ENCODE data around the gene ING4. TPM values are rescaled to one million over a fixed set of nuclear protein-coding genes. Genes with fewer than 3 reads are reported as not detected.

Gene ING4
- total RNA-seq, 1 donor from 2014 or later, result 15.3 TPM

DNA sequence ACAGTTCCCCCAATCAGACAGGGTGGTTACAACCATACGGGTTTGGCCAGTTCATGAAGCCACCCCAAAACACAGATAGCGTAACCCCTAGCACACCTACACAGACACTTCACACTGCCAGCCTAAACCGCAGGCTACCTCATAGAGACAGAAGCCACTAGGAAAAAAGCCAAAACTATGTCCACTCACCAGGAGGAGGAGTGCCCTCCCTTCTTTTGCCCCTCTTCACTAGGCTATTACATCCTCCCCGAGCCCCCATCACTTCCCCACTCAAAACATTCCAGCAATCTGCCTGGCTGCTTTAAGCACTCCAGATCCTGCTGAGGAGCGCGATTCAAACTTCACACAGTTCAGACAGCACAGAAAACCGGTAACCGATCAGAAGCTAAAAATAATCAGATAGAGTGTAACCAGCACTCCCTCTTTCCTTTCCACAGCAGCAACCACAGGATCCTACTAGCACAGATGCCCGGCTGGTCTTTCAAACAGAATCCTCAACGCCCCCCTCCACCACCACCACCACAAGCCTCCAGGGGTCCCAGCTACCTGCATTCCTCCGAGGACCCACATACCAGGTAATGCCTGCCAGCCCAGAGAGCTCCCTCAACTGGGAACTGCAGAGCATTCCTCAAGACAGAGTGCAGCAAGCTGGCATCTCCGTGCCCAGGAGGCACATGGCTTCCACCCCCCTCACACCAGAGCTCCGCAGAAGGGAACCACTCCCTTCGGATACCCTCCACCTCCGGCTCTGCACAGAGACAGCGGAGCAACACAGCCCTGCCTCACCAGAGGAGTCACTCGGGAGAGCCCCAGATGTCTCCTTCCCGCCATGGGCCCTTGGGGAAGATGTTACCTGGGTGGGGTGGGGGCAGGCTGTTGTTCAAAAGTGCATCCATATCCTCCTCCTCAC is 57.2 kb downstream of the ING4 start:
- Histone ChIP-seq H3K27me3 (ENCODE audit: control insufficient read depth, insufficient read depth, low read length) (no peaks in the 10 kb centered on the region), H3K36me3 (ENCODE audit: control insufficient read depth, insufficient read depth, low read length) (peaks cover 19% of the 10 kb centered on the region), H3K4me3 (ENCODE audit: low read depth, low read length) (peak overlapping the region; percentile 92)
- TF ChIP-seq, protein P1, sequence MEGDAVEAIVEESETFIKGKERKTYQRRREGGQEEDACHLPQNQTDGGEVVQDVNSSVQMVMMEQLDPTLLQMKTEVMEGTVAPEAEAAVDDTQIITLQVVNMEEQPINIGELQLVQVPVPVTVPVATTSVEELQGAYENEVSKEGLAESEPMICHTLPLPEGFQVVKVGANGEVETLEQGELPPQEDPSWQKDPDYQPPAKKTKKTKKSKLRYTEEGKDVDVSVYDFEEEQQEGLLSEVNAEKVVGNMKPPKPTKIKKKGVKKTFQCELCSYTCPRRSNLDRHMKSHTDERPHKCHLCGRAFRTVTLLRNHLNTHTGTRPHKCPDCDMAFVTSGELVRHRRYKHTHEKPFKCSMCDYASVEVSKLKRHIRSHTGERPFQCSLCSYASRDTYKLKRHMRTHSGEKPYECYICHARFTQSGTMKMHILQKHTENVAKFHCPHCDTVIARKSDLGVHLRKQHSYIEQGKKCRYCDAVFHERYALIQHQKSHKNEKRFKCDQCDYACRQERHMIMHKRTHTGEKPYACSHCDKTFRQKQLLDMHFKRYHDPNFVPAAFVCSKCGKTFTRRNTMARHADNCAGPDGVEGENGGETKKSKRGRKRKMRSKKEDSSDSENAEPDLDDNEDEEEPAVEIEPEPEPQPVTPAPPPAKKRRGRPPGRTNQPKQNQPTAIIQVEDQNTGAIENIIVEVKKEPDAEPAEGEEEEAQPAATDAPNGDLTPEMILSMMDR (IDR thresholded peaks at IDR 0.05; ENCODE audit: insufficient read depth, low read length, severe bottlenecking), result no peak
- DNase-seq (ENCODE audit: low read depth) (peak; percentile 48), FAIRE-seq (no peak)

DNA sequence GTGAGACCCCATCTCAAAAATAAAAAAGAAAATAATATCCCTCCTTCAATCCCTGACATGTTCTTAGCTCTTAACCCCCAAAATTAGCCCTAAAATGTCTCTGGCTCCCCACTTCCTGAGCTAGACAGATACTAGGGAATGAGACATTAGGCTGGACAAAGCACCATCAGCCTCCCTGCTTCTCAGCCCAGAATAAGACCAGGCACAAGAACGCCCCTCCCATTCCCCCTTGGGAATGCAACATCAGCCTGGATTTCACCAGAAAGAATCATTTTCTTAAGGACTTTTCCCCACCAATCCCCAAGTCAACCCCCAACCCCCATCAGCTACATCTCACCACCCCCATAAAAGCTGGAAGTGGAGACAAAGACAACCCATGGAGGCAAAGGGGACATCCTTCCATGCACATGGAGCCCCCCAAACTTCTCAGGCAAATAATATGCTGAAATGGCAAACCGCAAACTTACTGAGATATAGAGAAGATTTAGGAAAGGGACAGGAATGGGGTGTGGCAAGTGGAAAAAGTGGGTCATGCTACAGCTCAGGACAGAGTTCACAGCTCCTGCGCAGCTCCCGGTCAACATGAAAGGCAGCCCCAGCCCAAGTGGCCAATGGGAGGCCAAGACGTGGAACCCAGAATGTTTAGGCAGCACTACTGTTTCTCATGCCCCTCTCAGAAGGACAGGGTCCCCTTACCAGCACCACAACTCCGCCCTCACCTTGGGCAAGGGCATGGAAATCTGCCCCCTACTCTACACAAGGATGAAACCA is 58.5 kb downstream of the ING4 start:
- H3K36me3 ChIP-seq (ENCODE audit: control insufficient read depth, insufficient read depth, low read length), result peaks cover 26% of the 10 kb centered on the region
- H3K4me3 ChIP-seq (ENCODE audit: low read depth, low read length), result no peak overlapping the region
- TF ChIP-seq, protein P1 (IDR thresholded peaks at IDR 0.05; ENCODE audit: insufficient read depth, low read length, severe bottlenecking), result no peak
- DNase-seq (ENCODE audit: low read depth) (no peak), FAIRE-seq (no peak)
- no peaks in the 10 kb centered on the region for H3K27me3 ChIP-seq (ENCODE audit: control insufficient read depth, insufficient read depth, low read length)

DNA sequence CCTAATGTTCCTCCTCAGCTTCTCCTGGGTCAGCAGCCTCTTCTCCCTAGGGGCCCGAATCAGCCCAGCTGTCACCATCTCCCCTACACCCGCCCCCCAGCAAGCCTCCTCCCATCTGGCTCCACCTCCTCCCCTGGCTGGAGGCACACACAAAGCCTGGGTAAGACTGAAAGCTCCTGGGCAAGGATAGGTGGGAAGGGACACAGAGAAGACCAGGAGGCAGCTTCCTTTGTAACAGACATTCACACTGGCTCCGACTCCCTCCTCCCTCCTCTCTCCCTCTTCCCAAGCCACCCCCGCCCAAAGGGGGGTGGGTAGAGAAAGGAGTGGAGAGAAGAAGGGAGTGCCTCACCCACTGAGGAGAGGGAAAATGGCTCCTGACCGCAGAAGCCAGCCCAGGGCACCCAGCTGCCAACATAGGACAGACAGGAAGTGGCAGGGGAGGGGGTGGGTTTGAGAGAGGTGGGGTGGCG is 59.8 kb downstream of the ING4 start:
- no peak overlapping the region for H3K4me3 ChIP-seq (ENCODE audit: low read depth, low read length)
- FAIRE-seq (no peak), DNase-seq (ENCODE audit: low read depth) (no peak)
- no peaks in the 10 kb centered on the region for H3K27me3 ChIP-seq (ENCODE audit: control insufficient read depth, insufficient read depth, low read length)
- peaks cover 32% of the 10 kb centered on the region for H3K36me3 ChIP-seq (ENCODE audit: control insufficient read depth, insufficient read depth, low read length)
- TF ChIP-seq, protein P1 (IDR thresholded peaks at IDR 0.05; ENCODE audit: insufficient read depth, low read length, severe bottlenecking), result no peak

DNA sequence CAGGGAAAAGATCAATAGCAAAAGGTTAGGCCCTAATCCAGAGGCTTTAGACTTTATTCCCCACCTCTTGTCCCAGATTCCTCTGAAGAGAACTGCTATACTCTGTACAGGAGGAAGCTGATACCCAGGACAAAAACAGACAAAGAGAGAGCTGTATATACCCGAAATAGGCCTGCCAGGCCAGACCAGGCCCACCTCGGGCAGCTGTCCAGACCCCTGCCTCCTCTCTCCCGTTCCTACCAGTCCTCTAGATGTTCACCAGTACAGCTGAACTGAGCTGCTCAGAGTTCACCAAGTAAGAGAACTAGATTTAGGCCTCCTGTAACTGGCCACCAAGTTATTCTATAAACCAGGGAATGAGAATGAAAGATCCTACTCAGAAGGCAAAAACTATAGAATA is 60.4 kb downstream of the ING4 start:
- Histone ChIP-seq H3K27me3 (ENCODE audit: control insufficient read depth, insufficient read depth, low read length) (no peaks in the 10 kb centered on the region), H3K36me3 (ENCODE audit: control insufficient read depth, insufficient read depth, low read length) (peaks cover 37% of the 10 kb centered on the region), H3K4me3 (ENCODE audit: low read depth, low read length) (no peak overlapping the region)
- FAIRE-seq, result no peak
- DNase-seq (ENCODE audit: low read depth), result no peak
- TF ChIP-seq, protein P1 (IDR thresholded peaks at IDR 0.05; ENCODE audit: insufficient read depth, low read length, severe bottlenecking), result no peak

Other genes with a start within 250 kb of the ING4 start
- not detected in 2 replicates for gene CD27, start 218.2 kb downstream of the ING4 start, total RNA-seq
- gene TAPBPL, start 211.1 kb downstream of the ING4 start, total RNA-seq, result 1.8 and 3.1 TPM in 2 replicates
- gene VAMP1, start 192.4 kb downstream of the ING4 start, total RNA-seq, result 0.26 and 3.1 TPM in 2 replicates
- gene MRPL51, start 169.9 kb downstream of the ING4 start, total RNA-seq, result 61.1 and 102 TPM in 2 replicates
- 14.7 and 17.9 TPM in 2 replicates for gene NCAPD2, start 169.0 kb downstream of the ING4 start, total RNA-seq
- gene GAPDH, start 128.6 kb downstream of the ING4 start, total RNA-seq, result 5,048 and 6,753 TPM in 2 replicates
- 0.51 and 0.53 TPM in 2 replicates for gene IFFO1, start 107.1 kb downstream of the ING4 start, total RNA-seq
- gene NOP2, start 94.8 kb downstream of the ING4 start, total RNA-seq, result 26.5 and 33.4 TPM in 2 replicates
- 107 and 121 TPM in 2 replicates for gene CHD4, start 55.7 kb downstream of the ING4 start, total RNA-seq
- gene LPAR5, start 27.2 kb downstream of the ING4 start, total RNA-seq, result 2.1 and 4.1 TPM in 2 replicates
- under 0.01 and 0.51 TPM in 2 replicates for gene ACRBP, start 15.7 kb downstream of the ING4 start, total RNA-seq
- gene ZNF384, start 26.3 kb upstream of the ING4 start, total RNA-seq, result 5.3 and 7.0 TPM in 2 replicates
- not detected in 2 replicates for gene PIANP, start 37.7 kb upstream of the ING4 start, total RNA-seq
- gene COPS7A, start 60.9 kb upstream of the ING4 start, total RNA-seq, result 63.7 and 86.0 TPM in 2 replicates
- gene MLF2, start 90.0 kb upstream of the ING4 start, total RNA-seq, result 136 and 180 TPM in 2 replicates
- gene PTMS, start 103.2 kb upstream of the ING4 start, total RNA-seq, result 17.6 and 35.3 TPM in 2 replicates
- gene LAG3, start 109.4 kb upstream of the ING4 start, total RNA-seq, result not detected in 2 replicates
- not detected in 2 replicates for gene CD4, start 126.4 kb upstream of the ING4 start, total RNA-seq
- not detected in 2 replicates for gene GPR162, start 158.7 kb upstream of the ING4 start, total RNA-seq
- gene P3H3, start 165.3 kb upstream of the ING4 start, total RNA-seq, result 11.3 and 20.0 TPM in 2 replicates
- gene GNB3, start 177.8 kb upstream of the ING4 start, total RNA-seq, result 0.38 and 0.53 TPM in 2 replicates
- 0.26 and 0.51 TPM in 2 replicates for gene CDCA3, start 188.2 kb upstream of the ING4 start, total RNA-seq
- gene USP5, start 189.0 kb upstream of the ING4 start, total RNA-seq, result 45.0 and 46.9 TPM in 2 replicates
- gene TPI1, start 204.4 kb upstream of the ING4 start, total RNA-seq, result 1,194 and 1,306 TPM in 2 replicates
- 7.9 and 12.5 TPM in 2 replicates for gene SPSB2, start 210.2 kb upstream of the ING4 start, total RNA-seq
- gene LRRC23, start 241.7 kb upstream of the ING4 start, total RNA-seq, result 11.6 and 12.8 TPM in 2 replicates

Measured in bronchial epithelial cell (primary cell).